ENCODE data around the gene PHACTR3.

- no peak for TF ChIP-seq CTCF (IDR thresholded peaks at IDR 0.05; ENCODE audit: low read depth, low read length, poor library complexity, severe bottlenecking)
- TF ChIP-seq EZH2phosphoT487 (IDR thresholded peaks at IDR 0.05; ENCODE audit: borderline replicate concordance, low read length), result no peak
Measured at GRCh38 chr20:59747671-59748515, 143.6 kb downstream of the PHACTR3 start.
